Panc1 (cell line): Measurements from ENCODE around the gene CDK6.

Experiments
- CTCF ChIP-seq: fragments of 450-650 bp; IDR thresholded peaks from 2 replicates; pipeline ENCODE4 v1.5.1; 2017; ENCODE audit warnings: mild to moderate bottlenecking
- POLR2AphosphoS5 ChIP-seq: IDR thresholded peaks from 2 replicates; pipeline ENCODE4 v1.6.1; 2012; ENCODE audit warnings: mild to moderate bottlenecking, low read depth, low read length, moderate library complexity
- REST ChIP-seq, 2 experiments: IDR thresholded peaks; 2 replicates each; pipeline ENCODE4 v1.6.1; 2011 to 2012; ENCODE audit warnings: low read depth in 2 of 2, control low read depth in 1 of 2, low read length in 1 of 2, mild to moderate bottlenecking in 1 of 2, moderate library complexity in 1 of 2; ENCODE audit not compliant: insufficient read depth in 1 of 2
- SIN3A ChIP-seq: IDR thresholded peaks from 2 replicates; pipeline ENCODE4 v1.6.1; 2012; ENCODE audit warnings: low read depth, mild to moderate bottlenecking, low read length, moderate library complexity, borderline replicate concordance; ENCODE audit not compliant: insufficient read depth
- TCF7L2 ChIP-seq: IDR thresholded peaks from 2 replicates; pipeline ENCODE4 v1.6.1; 2011; ENCODE audit warnings: mild to moderate bottlenecking, low read depth, low read length, inconsistent platforms

- TF ChIP-seq CTCF (no peak), POLR2AphosphoS5 (no peak), TCF7L2 (no peak), REST (IDR thresholded peaks at IDR 0.05; ENCODE audit: insufficient read depth in 1 of 2, low read depth in 2 of 2, low read length in 1 of 2) (no peak), SIN3A (no peak)
These were observed 253.4 kb downstream of the CDK6 start for GRCh38 chr7:92582948-92583347.
